ENCODE data around the gene GLI3.

The GLI3 gene

DNA sequence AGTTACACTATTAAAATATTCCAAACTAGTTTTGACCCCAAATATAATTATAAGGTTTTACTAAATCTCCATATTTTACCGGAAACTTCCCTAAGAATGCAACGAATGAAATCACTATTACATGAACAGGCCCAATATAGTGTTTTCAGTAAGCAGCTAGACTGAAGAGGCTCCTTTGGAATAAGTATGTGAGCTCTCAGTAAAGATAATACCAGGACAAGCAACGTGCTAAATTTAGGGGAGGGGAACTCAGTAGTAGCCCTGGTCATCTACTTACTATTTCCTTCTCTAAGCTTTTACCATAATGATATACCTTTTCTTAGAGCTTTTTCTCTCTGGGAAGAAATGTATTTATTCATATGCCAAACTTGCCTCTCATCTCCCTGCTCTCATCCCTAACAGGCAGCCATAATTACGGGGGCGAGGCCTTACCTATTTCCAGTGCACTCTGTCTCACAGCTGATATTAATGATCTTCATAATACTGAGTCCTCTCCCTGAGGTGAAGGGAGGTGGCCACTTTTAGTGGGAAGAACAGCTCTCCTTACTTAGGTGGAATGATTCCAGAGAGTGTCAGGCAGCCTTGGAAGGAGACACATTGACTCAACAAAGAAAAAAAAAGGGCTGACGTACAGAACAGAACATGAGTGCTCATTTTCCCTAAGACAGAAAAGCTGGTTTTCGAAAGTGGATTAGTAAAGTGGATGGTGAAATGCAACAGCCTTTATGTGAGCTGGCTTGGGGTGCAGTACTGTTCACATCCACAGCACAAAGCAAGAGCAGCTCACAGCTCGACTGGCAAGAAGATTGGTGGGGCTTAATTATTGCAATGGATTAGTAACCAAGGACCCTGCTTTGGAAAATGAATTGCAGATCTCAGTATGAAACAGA lies 165.4 kb downstream of the GLI3 start:
- DNase-seq, result no peak

DNA sequence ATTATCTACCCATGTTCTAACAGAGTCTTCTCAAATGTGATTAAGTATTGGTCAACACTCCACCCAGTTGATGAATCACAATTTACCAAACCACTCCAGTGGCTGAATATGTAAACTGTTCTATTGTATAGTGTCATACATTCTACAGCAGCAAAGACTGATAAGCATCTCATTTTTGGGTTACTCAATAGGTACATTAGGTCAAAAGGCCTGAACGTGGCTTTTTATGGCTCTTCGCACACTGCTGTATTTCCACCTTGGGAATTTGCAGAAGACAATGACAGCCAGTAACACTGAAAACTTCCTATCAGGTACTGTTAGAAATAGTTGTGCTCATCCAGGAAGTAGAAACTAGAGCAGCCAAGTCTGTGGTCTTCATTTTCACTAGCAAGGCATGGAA lies 166.9 kb downstream of the GLI3 start:
- no peak for DNase-seq

DNA sequence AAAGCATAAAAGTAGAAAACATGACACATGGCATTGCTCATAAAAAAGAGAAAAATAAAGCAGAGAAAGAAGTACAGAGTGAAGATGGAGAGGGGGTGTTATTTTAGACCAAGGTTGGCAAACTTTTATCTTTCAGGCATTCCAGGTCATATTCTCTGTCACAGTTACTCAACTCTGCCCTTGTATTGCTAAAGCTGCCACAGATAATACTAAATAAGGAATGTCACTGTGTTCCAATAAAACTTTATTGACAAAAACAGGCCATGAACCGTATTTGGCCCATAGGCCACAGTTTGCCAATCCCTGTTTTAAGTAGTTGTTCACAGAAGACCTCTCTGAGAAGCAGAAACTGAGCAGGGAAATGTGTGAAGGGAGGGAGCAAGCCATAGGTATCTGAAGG lies 167.4 kb downstream of the GLI3 start:
- no peak for DNase-seq

DNA sequence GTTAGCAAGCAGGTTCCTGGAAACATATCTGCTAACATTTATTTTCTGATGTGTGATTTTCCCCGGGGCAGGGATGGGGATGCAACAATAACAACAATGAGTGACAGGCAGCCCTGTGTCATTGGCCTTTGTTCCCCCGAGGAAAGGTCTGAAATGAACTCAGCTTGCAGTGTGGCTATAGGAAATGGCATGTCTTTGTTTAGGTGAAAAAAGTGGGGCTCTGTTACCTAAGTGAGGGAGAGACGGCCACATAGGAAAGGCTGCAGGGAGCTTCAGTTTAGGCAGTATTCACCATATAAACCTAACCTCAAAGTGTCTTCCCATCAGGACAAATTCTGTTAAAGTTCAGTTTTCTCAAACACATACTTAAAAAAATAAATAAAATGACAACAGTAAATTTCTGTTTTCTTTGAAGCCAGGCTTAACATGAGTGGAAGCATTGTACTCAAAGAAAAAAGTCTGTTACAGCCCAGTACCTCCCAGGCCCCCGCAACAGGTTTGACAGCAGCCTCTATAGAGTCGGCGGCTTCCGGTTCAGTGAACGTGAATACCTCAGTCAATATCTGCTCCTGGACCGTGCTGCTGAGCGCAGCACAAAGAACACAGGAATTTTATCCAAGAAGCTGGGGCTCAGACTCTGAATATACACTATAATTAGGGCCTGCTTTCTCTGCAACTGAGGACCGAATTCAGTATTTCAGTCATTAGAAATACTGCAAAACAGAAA lies 168.3 kb downstream of the GLI3 start:
- DNase-seq, result no peak

DNA sequence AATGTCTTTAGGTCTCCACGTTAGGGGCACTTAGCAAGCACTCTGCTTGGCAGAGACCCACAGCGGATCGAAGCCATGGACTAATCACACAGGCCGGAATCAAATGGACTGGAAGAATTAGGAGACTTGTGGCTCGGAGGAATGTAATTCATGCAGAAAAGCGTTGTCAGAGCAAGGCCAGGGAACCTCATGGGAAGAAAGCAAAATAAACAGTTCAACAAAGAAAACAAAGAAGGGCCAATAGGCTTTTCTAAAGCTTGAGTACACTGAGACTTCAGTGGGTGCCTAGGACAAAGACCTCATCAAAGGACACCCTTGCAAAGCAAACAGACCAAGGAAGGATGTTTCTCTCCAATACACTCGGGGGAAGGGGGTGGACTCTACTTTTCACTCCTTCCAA lies 171.1 kb downstream of the GLI3 start:
- DNase-seq, result no peak

DNA sequence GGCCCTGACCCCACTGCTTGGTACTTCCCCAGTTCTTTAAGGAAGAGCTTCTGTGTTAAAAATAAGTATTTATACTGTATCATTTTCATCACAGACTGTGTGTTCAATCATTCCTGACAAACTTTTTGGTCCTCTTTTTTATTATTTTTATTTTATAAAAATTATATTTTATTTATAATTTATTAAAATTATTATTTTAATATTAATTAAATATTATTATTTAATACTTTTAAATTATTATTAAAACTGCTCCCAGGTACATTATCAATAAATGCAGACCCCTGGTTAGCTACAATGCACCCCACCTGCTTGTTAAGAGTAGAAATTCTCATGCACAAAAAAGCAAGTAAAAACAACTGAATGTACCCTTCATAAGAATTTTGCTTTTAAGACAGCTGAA lies 172.0 kb downstream of the GLI3 start:
- no peak for DNase-seq

DNA sequence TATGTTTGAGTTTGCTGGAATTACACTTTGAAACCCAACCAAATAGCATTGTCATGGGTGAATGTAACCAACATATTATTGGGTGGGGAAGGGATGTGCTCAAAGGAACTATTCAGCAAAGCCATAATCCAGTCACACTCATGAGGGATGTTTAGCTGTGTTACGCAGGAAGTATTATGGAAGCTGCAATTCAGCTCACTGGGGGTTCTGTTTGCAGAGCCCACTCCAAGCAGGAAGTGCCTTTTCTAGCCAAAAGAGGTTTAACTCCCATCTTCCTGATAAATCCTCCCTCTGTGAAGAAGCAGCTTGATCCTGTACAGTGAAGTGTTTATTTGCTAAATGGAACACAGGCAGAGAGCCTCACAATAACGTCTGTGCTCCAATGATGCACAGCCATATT lies 172.5 kb downstream of the GLI3 start:
- no peak for DNase-seq

DNA sequence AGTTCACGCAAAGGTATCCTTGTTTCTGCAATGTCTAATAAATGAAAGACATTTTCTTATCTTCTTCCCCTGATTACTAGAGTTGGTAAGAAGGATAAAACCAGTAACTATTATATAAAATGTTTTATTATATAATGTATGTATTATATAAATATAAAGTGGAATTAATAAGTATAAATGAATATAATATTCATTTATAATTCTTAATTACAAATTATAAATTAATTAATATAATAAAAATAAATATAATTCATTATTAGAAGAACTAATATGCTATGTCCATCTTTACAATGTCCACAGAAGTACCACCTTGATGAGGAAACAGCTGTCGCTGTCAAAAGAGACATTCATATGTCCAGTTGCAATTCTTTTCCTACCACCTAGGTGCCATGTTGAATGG lies 177.7 kb downstream of the GLI3 start:
- no peak for DNase-seq

DNA sequence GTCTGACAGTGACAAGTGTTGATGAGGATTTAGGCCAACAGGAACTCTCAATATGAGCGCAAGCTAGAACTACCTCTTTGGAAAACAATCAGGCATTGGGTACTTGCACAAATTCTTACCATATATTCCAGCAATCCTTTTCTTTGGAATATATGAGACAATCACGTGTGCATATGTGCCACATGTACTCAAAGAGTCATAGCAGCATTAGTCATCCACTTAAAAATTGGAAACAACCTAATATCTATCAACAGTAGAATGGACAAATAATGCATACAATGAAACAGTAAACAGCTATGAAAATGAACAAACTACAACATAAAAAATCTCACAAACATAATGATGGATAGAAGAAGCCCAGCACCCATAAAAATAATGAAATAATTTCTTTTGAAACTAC lies 179.7 kb downstream of the GLI3 start:
- DNase-seq, result no peak

DNA sequence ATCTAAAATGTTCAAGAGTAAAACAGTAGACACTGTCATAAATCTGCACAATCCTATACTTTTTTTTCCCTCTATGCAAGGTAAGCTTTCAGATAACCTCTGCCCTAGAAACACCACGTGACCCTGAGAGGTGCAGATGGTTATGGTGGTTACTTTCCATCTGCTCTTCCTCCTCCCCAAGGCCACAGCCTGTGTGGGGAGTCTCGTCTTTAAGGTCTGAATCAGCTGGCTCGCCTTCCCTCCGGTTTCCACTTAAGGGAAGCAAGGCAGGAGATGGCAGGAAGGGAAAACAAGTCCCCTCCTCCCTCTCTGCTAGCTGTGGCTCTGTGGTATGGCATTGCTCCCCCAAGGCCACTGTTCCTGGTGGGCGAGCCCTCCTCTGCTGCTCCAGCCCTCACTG lies 181.8 kb downstream of the GLI3 start:
- no peak for DNase-seq

DNA sequence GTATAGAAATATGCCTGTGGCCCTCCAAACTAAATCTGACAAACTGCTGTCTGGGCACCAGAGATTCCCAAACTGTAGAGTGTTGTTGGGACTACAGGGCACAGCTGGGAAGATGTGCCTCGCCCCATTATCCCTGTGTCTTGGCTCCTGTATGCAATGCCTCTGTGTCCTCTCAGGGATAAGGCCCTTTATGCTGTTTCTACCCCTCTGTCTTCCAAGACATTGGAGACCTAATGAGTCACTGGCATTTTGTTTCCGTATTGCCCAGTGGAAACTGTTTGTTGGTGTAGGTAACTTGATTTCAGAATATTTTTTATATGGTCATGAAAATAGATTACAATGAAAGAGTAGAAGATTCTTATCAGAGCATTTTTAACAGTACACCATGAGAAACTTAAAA lies 183.2 kb downstream of the GLI3 start:
- DNase-seq, result no peak

DNA sequence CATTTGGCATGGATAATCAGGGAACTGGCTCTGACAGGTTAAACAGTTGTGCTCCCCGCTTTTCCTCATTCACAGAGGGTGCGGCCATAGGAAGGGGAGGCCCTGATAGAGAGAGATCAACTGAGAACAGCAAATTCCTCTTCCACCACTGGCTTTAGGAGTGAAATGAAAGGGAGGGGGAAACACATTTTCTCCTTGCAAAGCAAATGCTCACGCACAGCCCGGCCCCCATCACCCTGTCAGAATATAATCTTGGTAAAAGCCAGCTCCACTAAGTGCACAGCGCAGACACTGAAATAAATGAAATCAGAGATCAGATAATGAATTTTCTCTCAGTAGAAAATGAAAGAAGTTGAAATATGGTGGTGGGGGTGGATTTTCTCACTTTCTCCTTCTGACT lies 187.2 kb downstream of the GLI3 start:
- DNase-seq, result no peak

DNA sequence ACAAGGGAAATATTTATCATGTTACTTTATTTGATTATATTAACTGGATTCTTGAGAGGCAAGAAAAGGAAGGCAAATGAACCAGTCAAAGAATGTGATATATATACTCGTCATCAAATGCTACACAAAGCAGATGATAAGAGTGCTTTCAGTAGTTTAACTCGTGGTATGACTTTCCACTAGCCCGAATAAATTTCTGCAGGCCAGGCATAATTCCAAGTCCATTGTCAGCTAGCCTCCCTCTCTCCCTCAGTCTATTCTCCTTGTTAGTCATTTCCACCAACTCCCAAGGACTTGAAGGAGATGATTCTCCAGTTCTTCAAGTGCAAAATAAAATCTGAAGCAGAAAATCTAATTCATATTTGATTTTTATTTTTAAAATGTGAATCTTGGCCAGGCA lies 190.5 kb downstream of the GLI3 start:
- DNase-seq, result no peak

DNA sequence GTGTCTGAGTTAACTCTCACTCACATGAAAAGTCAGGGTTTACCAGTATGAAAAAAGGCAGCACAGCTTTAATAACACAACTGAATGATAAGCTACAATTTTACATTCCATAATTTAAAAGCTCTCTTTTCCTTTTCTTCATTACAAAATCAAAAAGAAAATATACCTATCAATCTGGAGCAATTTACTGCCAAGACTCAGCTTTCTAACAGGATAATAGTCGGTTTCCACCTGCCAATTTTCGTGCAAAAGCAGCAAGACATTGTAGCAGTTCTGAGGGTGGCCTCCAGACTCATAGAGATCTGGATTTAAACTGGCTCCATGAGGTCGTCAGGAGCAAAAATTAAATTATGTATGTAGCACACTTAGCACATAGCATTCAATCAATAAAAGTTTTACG lies 191.0 kb downstream of the GLI3 start:
- no peak for DNase-seq

DNA sequence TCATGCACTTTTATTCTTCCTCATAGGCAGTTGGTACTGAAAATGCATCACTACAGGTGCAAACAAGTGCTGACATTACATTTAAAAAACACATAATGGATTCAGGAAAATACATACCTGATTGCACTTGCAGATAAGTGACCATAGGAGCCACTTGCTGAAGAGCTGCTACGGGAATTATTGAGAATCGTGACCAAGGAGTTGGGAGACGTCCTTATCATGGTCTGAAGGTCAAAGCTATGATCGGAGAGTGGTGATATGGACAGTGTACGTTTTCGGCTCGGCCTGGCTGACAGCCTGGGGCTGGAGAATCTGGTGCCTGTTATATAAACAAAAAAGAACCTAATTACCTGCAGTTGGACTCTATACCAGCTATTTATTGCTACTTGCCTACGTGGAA lies 197.1 kb downstream of the GLI3 start:
- DNase-seq, result no peak

DNA sequence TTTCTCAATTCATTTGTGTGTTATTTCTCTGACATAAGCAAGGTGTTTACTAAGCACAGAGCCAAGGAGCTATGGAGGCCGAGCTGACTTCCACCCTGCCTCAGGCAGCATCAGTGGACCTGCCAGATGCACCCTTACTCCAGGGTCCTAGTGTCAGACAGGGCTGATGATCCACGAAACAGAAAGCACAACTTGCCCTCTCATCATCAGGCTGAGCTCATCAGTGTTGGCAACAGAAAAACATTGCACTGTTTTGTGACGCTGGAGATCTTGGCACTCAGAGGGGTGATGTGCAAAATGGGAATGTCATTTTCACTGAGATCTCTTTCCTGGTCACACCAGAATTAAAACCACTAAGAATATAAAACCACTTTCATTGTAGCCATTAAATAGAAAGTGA lies 201.8 kb downstream of the GLI3 start:
- no peak for DNase-seq

DNA sequence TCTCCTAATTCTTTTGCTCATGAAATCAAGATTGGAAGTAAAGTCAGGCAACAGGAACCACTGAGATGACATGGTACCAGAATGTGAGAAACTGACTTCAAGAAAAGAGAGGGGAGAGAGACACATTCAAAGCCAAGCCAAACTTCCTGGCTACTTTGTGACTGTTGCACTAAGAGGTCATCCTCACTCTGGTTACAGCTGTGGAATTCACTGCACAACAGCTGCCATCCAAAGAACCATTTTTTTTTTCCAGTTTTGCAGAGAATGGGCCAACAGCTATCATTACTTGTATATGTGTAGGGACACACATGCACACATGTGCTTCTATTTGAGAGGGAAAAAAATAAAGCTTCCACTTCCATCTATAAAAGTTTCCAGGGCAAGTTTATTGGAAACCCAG lies 203.5 kb downstream of the GLI3 start:
- no peak for DNase-seq

DNA sequence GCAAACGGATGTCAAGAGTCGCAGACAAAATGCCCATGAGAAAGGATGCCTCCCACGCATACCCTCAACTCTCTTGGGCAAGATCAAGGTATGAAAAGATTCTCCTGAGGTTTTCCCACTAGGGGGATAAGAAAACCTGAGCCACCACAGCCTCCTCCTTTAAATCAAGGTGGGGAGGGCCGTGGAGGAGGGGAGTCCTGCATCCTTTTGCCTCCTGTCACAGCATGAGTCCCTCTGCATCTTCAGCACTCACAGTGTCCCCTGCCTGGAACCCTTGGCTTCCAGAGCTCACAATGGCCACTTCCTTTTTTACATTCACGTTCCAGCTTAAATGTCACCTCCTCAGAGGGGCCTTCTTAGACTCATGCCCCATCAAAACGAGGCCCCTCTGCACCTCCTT lies 207.6 kb downstream of the GLI3 start:
- no peak for DNase-seq

DNA sequence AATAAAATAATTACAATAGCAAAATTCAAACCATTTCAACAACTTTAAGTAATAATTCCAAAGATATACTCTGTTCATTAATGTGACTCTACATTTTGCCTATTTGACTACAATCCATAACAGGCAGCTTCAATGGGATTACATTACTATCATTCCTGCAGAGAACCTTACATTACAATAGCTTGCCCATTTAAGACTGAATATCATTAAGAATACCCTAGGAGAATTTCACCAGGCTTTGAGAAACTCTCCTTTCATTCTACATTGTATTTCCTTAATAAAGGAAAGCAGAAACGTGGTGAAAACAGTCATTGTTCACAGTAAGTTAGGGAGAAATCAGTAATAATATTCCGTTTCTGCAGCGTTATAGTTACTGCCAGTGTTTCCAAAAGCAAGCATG lies 209.5 kb downstream of the GLI3 start:
- DNase-seq, result no peak

DNA sequence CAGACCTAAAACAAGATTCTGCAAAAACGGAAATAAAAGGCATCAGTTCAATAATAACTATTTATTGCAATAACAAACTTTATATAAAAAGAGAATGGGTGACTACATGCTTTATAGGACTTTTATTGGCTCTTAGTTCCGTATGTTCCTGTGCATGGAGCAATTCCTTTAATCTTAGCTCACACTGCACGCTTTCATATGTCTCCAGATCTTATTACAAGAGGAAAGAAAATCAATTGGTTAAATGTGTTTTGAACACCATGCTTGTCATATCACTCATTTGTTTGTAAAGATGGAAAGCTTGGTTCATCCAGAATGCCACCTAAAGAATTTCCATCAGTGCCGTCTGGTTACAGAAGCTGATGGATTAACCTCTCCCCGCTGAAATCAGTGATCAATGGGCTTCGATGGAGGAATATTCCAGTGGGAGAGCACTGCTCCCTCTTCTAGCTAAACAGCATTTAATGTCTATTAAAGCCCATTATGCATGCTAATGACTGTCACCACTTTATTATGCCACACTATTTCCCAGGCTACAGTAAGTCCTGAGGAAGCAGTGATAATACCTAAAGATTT lies 210.3 kb downstream of the GLI3 start:
- no peak for DNase-seq

DNA sequence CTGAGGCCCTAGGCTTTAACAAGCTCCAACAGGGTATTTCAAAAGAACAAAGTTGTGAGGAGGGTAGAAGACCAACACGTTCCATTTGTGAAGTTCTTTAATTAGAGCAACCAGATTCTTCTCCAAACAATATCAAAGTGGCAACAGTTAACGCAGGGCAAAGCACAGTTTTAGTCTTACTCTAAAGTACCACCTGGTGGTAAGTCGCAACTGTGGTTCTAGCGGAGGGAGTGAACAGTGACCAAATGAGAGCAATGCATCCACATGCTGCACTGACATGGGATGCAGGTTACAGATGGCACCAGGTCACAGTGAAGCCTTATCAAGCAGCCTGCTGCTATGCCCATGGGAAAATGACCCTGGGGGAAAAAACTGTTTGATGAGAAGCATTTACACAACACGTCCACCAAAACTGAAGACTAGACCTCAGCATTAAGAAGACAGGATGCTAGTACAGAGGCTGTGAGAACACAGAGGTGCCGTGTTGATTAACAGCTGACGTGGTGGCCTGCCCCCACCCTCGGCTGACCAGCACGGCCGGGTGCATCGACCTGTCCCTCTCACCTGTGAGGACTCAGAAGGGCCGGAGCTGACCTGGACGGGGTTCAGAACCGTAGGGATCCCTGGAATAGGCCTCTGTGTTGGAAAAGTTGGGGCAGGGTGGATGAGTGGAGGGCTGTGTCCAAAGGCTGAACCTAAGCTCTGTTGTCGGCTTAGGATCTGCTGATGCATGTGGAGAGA lies 211.2 kb downstream of the GLI3 start:
- DNase-seq, result no peak

DNA sequence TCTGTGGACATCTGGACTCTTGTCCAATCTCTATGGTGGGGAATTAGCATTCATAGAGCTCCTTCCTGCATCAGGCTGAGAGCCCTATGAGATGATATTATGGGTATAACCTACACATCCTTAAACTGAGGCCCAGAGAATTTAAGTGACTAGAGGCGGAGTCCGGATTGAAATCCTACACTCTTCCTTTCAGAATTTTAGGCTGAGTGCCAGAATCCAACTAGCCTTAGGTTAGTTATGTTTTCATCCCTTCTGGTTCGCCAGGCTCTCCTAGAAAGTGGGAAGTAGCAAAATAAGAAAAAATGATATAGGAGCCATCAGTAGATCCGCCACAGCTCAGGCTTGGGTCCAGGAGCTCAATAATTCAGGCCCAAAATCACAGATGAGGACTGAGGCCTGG lies 212.5 kb downstream of the GLI3 start:
- DNase-seq, result no peak

DNA sequence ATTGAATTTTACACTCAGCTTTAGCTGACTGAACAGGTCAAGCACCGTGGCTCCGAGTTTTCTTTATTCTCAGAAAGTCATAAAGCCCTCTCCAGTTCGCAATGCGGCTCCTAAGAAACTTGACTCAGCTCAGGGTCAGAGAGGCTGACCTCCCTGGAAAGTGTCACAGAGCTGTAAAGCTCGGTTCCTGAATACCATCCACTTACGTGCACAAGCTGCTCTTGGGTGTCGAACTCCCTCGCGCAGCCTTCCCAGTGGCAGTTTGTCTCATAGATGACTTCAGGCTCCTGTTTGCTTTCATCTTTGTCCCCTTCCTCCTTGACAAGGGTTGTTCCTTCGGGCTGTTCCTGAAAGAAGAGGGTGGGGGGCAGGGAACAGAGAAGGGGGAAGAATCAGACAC lies 213.7 kb downstream of the GLI3 start:
- DNase-seq, result no peak

DNA sequence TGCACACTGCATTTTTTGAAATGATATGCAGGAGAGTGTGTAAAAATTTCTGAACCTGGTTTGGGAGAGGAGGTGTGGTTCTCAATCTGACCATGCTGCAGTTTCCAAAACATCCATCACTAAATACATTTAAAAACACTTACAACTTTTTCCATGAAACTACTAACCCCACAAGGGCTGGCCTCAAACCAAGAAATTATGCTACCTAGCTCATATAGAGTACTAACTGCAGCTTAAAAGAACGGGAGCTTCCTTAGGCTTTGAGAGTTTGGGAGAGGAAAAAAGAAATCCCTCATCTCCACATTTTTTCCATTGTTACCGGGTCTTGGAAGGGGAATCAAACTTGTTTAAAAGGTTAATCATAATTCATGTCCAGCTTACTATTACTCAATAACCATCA lies 214.2 kb downstream of the GLI3 start:
- DNase-seq, result no peak
